Tibial artery (tissue), 4 donors: Measurements from ENCODE around the gene LAMA1.

Experiments
- DNase-seq, 2 donors: peaks; one replicate each; pipeline ENCODE4 v3.0.0-alpha.2; 2019
- H3K27ac ChIP-seq, 2 donors: fragments of 200-600 bp; sonication (generic) in 1 of 2; 1 replicate in 1 of 2; 2 replicates in 1 of 2; pipeline ENCODE4 v1.5.1; 2018 to 2019; ENCODE audit warnings: mild to moderate bottlenecking in 1 of 2
- H3K27me3 ChIP-seq, 2 donors: fragments of 200-600 bp; sonication (generic) in 1 of 2; one replicate each; pipeline versions ENCODE4 v1.5.1 to v1.6.0; 2016 to 2019
- H3K36me3 ChIP-seq, 3 donors: fragments of 200-600 bp; sonication (generic) in 2 of 3; one replicate each; pipeline ENCODE4 v1.5.1; 2016 to 2019; ENCODE audit warnings: mild to moderate bottlenecking in 2 of 3
- H3K4me1 ChIP-seq, 4 donors: fragments of 200-600 bp; sonication (generic) in 2 of 4; 1 replicate in 3 of 4; 2 replicates in 1 of 4; pipeline ENCODE4 v1.5.1; 2016 to 2019
- H3K4me3 ChIP-seq, 2 donors: fragments of 200-600 bp; sonication (generic) in 1 of 2; 1 replicate in 1 of 2; 2 replicates in 1 of 2; pipeline ENCODE4 v1.5.1; 2018 to 2019; ENCODE audit warnings: mild to moderate bottlenecking in 2 of 2
- H3K9me3 ChIP-seq, 3 donors: fragments of 200-600 bp; sonication (generic) in 1 of 3; one replicate each; pipeline ENCODE4 v1.5.1; 2016 to 2019
- CTCF ChIP-seq, 2 experiments: fragments of 200-600 bp in 1 of 2; fragments of 450-650 bp in 1 of 2; IDR thresholded peaks; one replicate each; pipeline ENCODE4 v1.5.1; 2017 to 2019; ENCODE audit warnings: antibody characterized with exemption in 2 of 2, mild to moderate bottlenecking in 1 of 2, moderate library complexity in 1 of 2
- intact Hi-C: fragments of 100-400 bp; cut with DNase I; formaldehyde crosslinking; loops from one replicate; pipeline ENCODE4 v1.15.0; 2023; ENCODE audit warnings: low total_unique reads

LAMA1 gene

GRCh38 chr18:6960656-6961055 lies 156.9 kb downstream of the LAMA1 start:
- DNase-seq, result no peak
- intact Hi-C loops, result no loop called here
- Histone ChIP-seq H3K27me3 (no peaks in the 10 kb centered on the region), H3K9me3 (no peaks in the 10 kb centered on the region), H3K4me3 (no peak overlapping the region), H3K4me1 (no peaks in the 10 kb centered on the region), H3K36me3 (peaks cover 0 to 9% (median 0%) of the 10 kb centered on the region in 3 donors), H3K27ac (no peak overlapping the region)
- no peak for TF ChIP-seq CTCF (IDR thresholded peaks at IDR 0.05)

- intact Hi-C loops, result no loop called here
- no peak overlapping the region for H3K4me3 ChIP-seq
- no peaks in the 10 kb centered on the region for H3K27me3 ChIP-seq
- DNase-seq, result no peak
- no peaks in the 10 kb centered on the region for H3K4me1 ChIP-seq
- no peak overlapping the region for H3K27ac ChIP-seq
- H3K36me3 ChIP-seq, result peaks cover 0 to 9% (median 0%) of the 10 kb centered on the region in 3 donors
- TF ChIP-seq CTCF (IDR thresholded peaks at IDR 0.05), result no peak
- H3K9me3 ChIP-seq, result no peaks in the 10 kb centered on the region
Observed at GRCh38 chr18:6960124-6960523, 157.5 kb downstream of the LAMA1 start.

- no peak overlapping the region for H3K4me3 ChIP-seq
Observed at GRCh38 chr18:6959110-6959509, 158.5 kb downstream of the LAMA1 start.

GRCh38 chr18:6956999-6957398 lies 160.6 kb downstream of the LAMA1 start:
- no peaks in the 10 kb centered on the region for H3K9me3 ChIP-seq
- no peak for TF ChIP-seq CTCF (IDR thresholded peaks at IDR 0.05)
- H3K36me3 ChIP-seq, result peaks cover 0 to 4% (median 0%) of the 10 kb centered on the region in 3 donors
- H3K27me3 ChIP-seq, result no peaks in the 10 kb centered on the region
- no peaks in the 10 kb centered on the region for H3K4me1 ChIP-seq
- H3K4me3 ChIP-seq, result no peak overlapping the region
- DNase-seq, result no peak
- intact Hi-C loops, result no loop called here
- H3K27ac ChIP-seq, result no peak overlapping the region

More at GRCh38 chr18:6959110-6959509, 158.5 kb downstream of the LAMA1 start:
- H3K27ac ChIP-seq, result no peak overlapping the region
- H3K9me3 ChIP-seq, result no peaks in the 10 kb centered on the region
- DNase-seq, result no peak
- intact Hi-C loops, result no loop called here
- no peak for TF ChIP-seq CTCF (IDR thresholded peaks at IDR 0.05)
- H3K36me3 ChIP-seq, result peaks cover 0 to 9% (median 0%) of the 10 kb centered on the region in 3 donors
- no peaks in the 10 kb centered on the region for H3K27me3 ChIP-seq
- H3K4me1 ChIP-seq, result no peaks in the 10 kb centered on the region

- no peaks in the 10 kb centered on the region for H3K9me3 ChIP-seq
- no peaks in the 10 kb centered on the region for H3K4me1 ChIP-seq
- H3K4me3 ChIP-seq, result no peak overlapping the region
- H3K27ac ChIP-seq, result no peak overlapping the region
- no peaks in the 10 kb centered on the region for H3K27me3 ChIP-seq
- peaks cover 0 to 4% (median 0%) of the 10 kb centered on the region in 3 donors for H3K36me3 ChIP-seq
- no peak for DNase-seq
- TF ChIP-seq CTCF (IDR thresholded peaks at IDR 0.05), result no peak
- intact Hi-C loops, result no loop called here
Observed at GRCh38 chr18:6956495-6956894, 161.1 kb downstream of the LAMA1 start.

DNA sequence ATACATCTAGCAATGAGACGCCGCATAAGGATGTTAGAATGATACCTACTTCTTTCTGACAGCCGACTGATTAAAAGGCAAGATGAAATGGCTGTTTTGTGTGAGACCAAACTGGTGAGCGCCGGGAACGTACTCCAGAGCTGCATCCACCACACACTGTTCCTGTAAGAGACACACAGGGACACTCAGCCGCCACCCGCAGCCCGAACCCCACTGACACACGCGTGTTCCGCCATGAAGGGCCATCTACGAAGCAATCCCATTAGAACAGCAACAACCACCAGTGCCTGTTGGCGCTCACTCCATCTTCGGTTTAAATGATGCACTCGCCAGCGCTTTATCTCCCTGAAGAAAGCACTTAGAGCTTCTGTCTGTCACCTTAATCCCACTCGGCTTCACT lies 162.3 kb downstream of the LAMA1 start:
- no peak overlapping the region for H3K27ac ChIP-seq
- H3K27me3 ChIP-seq, result no peaks in the 10 kb centered on the region
- intact Hi-C loops, result no loop called here
- H3K4me3 ChIP-seq, result no peak overlapping the region
- DNase-seq, result no peak
- no peak for TF ChIP-seq CTCF (IDR thresholded peaks at IDR 0.05)
- H3K4me1 ChIP-seq, result no peaks in the 10 kb centered on the region
- peaks cover 0 to 4% (median 0%) of the 10 kb centered on the region in 3 donors for H3K36me3 ChIP-seq
- H3K9me3 ChIP-seq, result no peaks in the 10 kb centered on the region
